GM19372 (cell line): ENCODE measurements around the gene TTLL5.

Experiments used
- ATAC-seq: cut with Tn5 transposase; IDR thresholded peaks from one replicate; pipeline ENCODE4 v1.9.1; 2021; ENCODE audit warnings: mild to moderate bottlenecking, low read depth, moderate library complexity; ENCODE audit not compliant: unreplicated experiment

TTLL5 gene

DNA sequence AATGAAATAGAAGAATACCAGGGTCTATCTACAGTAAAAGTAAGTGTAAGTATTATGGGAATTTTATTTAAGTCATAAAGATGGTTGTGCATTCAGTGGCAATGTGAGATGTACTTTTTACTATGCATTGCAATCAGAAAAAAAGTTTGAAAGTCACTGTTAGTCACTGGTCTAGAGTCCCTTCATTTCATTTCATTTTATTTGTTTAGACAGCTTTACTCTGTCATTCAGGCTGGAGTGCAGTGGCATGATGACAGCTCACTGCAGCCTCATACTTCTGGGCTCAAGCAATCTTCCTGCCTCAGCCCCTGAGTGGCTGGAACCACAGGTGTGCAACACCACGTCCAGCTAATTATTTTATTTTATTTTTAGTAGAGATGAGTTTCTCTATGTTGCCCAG lies 278.2 kb downstream of the TTLL5 start:
- ATAC-seq: no peak

DNA sequence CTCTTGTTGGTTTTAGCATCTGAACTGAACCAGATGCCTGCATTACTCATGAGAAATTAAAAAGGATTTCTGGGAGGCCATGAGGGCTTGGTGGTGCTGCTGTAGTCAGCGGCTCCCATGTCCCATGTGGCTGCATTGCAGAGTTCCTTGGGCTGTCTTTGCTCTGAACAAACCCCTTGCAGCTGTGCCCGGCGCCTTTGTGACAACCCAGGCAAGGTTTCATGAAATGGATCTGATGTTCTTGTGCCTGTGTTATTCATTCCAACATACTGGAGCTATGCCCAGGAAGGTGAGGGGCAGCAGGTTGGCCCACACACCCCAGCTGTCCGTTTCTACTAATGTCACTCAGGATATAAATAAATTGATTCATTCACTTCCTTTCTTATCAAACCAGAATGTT lies 280.0 kb downstream of the TTLL5 start:
- ATAC-seq: no peak

DNA sequence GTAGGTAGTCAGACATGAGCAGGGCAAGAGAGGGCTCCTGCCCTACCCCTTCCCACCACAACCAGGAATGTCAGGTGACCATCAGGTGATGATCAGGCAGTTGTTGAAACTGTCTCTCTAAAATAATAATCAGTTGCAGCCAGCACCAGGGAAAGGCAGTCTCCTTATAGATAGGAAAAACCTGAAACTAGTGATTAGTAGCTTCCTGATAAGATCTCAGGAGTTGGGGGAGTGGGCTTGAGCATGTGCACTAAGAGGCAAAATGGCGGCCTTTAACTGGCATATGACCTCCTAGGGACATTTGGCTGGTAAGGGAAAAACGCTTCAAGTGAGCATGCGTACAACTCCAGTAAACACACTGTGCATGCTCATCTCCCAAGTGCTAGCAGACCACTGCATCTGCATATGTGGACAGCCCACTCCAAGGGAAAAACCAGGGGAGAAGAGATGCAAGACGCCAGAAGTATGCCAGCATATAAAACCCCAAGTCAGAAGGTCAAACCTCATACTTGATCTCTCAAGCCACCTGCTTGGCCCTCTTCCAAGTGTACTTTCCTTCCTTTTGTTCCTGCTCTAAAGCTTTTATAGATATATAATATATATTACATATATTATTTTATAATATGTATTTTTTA lies 283.7 kb downstream of the TTLL5 start:
- ATAC-seq: no peak

DNA sequence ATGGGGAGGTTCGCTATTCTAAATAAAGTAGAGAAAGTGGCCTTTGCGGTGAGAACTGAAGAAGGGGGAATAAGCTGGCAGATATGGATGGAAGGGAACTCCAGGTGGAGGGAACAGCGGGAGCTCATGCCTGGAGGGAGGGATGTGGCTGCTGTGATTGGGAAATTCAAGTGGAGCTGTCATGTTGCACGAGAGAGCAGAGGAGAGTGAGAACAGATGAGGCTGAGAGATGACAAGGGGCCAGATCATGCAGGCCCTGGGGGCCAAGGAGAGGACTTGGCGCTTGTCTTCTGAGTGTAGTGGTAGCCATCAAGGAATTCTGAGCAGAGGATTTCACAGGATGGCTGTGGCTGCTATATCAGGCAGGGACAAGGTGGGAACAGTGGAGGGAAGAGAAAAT lies 285.7 kb downstream of the TTLL5 start:
- no peak for ATAC-seq

DNA sequence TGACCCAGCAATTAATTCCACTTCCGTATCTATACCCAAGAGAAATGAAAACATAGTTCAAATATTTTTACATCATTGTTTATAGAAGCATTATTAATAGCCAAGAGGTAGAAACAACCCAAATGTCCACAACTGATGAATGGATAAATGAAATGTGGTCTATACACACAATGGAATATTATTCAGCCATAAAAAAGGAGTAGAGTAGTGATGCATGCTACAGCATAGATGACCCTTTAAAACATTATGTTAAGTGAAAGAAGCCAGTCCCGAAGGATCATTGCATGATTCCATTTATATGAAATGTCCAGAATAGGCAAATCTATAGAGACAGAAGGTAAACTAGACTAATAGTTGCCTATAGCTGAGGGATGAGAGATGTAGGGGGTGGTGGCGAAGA lies 291.4 kb downstream of the TTLL5 start:
- no peak for ATAC-seq

DNA sequence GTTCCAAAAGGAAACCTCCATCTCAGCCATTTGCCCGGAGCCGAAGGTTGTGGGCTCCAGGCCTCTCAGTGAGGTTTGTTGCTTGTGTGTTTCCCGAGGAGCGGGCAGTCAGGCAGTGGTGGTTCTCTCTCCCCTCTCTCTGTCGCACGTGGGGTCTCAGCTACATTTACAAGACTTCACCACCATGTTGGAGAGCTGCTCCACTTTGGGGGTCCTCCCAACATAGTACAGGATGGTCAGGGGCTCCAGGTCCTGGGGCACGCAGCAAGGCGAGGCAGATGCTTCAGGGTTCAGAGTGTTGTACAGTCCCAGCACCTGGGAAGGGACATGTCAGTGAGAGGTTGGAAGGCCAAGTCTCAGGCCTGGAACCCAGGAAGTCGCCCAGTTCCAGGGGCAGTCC lies 298.0 kb downstream of the TTLL5 start:
- no peak for ATAC-seq

DNA sequence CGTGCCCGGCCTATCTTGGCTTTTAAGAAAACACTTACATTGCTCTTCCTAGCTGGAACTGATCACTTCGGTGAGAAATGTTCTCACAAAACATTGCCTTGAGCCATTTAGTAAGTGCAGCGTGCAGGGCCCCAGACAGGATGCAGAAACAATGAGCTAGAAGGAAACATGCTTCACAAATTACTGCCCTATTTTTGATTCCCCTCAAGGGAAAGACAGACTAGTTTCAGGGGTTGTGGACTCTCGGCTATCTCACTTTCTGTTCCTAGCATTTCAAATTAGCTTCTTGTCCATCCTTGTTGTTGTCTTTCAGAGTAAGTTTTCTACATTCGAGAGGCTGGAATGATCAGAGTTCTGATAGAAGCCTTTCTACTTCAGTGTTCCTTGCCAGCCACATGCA lies 299.2 kb downstream of the TTLL5 start:
- no peak for ATAC-seq

DNA sequence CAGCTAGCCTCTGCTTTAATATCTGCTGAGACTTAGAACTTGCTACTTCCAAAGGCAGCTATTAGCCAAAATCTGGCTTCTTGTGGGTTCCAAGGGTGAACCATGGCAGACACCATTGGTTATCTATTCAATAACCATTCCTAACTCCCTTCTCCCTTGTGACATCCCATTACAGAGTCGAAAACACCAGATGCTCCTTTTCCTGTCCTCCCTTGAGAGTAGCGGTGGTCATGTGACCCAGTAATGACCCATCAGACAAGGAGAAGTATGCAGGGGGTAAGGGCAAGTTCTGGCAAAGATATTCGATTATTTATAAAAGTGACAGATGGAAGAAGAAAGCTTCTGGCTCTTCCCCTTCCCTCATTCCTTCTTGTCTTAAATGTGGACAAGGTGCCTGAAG lies 300.6 kb downstream of the TTLL5 start:
- ATAC-seq: no peak

DNA sequence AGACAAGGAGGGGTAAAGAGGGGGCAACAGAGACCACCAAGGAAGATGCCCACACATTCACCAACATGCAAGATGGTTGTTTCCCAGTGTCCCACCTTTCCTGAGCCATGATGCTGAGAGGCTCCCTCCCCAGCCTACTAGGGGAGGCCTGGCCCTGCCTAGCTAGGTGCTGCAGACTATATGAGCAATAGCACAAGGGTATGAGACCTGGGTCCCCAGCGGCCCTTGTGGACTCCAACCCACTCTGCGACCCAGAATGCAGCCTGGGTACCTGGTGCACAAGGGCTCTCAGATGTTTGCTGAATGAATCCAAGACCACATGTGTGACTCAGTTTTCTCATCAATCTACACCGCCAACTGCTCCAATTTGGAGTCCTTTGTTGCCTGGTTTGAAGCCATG lies 306.8 kb downstream of the TTLL5 start:
- no peak for ATAC-seq

DNA sequence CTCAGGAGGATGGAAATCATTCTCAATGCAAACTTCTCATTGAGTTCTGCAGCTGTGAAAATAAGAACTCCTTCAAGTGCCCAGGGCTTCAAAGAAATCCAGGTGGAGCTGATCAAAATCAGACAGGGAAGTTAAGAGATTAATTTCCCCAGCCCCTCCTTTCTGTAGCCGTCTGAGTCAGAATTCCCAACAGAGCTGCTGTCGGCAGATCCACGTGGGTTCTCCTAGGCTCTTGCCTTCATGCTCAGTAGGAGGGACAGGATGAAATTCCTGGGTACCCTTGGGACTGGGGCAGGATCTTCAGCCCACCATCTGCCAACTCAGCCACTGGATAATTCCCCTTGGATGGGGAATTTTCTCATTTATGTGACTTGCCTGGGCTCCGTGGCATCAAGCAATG lies 307.4 kb downstream of the TTLL5 start:
- ATAC-seq: no peak

DNA sequence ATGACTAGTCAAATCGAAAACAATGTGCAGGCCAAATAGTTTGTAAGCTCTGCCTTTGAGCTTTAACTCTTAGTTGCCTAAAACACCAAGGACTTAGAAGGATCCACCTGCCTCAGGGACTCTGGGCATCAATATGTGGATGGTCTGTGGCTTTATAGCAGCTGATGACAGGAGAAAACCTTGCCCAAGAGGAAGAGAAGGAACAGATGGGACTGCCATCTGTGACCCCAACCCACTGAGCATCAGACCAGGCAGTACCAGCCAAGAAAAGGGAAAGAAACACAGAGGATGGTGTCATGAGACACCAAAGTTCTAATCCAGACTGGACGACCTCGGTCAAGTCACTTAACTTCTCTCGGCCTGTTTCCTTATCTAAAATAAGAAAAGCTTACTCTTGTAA lies 308.1 kb downstream of the TTLL5 start:
- ATAC-seq: no peak

DNA sequence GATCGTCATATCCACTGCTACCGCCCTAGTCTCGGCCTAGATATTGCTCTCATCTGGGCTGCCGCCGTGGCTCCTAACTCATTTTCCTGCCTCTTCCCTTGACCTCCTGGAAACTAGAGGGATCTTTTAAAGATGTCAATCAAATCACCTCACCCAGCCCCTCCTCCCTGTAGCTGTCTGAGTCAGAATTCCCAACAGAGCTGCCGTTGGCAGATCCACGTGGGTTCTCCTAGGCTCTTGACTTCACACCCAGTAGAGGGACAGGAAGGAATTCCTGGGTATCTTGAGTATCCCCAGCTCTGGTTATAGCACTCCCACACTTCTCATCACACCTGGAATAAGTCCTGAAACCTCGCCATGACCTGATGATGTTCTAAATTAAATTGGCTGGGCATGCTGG lies 308.8 kb downstream of the TTLL5 start:
- ATAC-seq: no peak

DNA sequence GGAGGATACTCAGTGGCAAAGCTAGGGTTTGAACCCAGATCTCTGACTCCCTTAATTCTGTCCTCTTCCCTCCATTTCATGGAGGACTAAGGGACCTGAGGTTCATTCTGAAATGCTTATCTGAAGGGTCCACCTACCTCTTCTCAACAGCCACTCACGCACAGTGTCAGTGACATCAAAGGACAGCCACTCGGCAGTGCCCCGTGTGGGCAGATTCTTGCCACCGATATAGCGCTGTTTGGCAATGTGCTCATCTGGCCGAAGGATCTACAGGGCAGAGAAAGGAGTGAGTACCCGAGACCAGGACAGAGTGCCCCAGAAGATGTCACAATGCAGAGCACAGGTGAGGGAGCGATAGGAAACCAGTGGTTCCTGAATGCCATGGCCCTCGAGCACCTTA lies 309.9 kb downstream of the TTLL5 start:
- no peak for ATAC-seq

DNA sequence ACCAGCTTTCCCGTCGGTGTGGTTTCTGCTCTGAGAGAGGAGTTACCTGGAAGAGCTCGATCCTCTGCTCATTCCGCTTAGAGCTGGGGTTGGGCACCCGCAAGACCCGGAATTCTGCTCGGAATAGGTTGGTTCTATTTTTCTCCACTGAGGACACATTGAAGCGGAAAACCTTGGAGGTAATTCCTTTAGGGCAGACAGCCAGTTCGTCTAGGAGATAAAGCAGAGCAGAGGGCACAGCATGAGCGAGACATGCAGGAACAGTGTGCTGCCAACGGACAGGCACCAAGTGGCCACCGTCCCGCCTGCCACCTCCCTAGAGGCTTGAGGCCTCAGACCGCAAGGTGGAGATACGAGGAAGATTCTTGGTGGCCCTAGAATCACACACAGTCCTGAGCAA lies 310.5 kb downstream of the TTLL5 start:
- ATAC-seq: no peak

DNA sequence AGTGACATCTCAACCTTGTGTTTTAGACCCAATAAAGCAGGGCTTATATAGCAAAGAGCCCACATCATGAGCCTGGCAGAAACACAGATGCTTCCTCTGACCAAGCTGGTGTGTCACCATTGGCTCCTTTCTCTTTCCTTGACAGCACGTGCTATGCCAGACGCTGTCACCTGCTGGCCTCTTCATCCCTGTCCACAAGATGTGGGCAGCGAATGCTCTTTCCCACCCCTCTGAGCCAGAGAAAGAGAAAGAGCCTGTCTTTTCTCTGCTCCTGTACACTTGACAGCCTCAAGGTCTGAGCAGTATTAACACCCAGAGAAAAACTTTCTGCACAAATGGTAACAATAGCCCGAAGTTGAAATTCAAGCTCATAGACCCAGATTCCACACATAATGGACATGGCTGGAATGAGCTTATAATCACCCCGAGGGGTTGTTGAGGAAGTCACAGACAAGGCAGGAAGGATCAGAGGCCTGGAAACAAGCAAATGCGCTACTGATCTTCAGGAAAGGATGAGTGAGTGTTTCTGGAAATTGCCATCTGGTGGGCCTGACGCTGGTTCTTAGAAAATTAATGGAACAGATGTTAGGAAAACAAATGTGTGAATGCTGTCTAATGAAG lies 311.9 kb downstream of the TTLL5 start:
- no peak for ATAC-seq

DNA sequence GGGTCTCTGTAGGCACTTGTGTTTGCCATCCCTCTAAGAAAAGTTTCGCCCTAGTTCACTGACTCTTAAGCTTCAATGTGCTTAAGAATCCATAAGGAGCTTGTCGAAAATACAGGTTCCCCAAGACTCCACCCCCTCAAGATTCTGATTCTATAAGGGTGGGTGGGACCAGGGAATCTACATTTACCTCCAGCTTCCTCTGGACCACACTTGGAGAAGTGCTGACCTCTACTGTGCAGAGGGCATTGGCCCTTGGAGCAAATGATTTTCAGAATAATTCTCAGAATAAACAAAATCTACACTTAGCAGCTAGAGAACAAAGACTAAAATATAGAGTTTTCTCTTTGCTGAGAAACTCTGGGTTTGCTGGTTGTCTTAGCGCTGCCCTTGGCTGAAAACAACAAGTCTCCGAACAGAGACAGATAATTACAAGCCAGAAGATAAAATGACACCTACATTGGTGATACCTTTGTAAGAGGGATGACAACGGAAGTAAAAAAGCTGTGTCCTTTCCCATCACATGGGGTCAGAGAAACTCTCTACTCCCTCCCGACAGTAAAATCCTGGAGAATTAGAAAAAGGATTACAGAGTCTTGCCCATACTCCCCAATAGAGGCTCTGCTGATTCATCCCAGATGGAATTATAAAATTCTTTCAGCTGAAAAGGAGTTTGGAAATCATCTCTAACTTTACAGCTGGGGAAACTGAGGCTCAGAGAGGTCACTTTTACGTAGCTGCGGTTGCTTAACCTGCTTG lies 316.0 kb downstream of the TTLL5 start:
- no peak for ATAC-seq

DNA sequence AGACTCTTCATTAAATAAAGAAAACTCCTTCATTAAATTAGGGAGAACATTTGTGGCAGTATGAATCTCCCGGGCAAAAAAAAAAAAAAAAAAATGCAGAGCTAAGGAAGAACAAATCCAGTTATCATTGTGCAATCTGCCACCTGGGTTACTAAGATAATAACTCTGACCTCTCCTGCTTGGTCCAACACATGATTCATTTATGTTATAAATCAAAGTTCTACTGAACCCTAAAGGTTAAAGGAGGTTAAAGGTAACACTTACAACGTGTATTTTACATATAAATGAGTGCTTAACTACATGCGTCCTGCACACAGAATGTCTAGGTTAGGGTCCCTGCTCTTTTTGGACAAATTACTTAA lies 316.5 kb downstream of the TTLL5 start:
- no peak for ATAC-seq

DNA sequence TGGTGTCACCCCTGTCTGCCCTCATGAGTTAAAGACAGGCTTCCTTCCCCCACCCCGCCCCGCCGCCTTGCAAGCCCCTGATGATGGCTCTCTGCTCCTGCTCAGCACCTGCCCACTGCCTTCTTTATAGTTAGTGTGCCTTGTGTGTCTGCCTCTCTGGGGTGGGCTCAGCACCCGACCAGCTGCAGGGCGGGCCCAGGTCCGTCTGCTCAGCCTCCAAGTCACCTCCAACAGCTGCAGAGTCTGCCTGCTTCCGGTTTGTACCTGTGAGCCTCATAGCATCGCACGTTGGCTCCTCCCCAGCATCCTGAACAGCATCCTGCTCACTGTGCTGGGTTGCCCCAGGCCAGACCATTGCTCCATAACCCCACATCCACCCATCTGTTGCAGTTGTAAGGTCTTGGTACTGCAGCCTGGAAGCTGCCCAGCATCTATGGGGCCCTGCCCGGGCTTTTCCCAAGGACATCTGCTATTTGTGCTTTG lies 317.2 kb downstream of the TTLL5 start:
- ATAC-seq: no peak

DNA sequence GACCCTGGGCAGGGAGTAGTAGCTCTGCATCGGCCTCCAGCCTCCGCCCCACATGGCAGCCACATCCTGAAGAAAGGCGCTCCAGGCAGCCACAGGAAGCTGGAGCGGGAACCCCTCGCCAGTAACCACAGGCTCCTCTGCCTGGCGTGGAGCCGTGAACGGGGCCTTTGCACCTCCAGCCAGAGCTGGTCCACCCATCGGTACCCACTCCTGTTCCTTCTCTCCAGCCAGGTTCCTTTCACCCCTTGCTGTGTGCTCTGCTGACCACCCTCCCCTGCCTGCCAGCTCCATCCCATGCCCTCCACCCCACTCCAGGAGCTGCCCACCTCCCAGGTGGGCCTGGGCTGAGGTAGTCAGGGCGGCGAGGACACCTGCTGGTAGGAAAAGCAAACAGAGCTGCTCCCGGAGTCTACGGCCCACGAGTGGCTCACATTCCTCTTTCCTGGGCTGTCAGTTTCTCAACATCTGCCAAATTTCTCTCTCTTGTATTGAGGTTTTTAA lies 318.1 kb downstream of the TTLL5 start:
- ATAC-seq: no peak

DNA sequence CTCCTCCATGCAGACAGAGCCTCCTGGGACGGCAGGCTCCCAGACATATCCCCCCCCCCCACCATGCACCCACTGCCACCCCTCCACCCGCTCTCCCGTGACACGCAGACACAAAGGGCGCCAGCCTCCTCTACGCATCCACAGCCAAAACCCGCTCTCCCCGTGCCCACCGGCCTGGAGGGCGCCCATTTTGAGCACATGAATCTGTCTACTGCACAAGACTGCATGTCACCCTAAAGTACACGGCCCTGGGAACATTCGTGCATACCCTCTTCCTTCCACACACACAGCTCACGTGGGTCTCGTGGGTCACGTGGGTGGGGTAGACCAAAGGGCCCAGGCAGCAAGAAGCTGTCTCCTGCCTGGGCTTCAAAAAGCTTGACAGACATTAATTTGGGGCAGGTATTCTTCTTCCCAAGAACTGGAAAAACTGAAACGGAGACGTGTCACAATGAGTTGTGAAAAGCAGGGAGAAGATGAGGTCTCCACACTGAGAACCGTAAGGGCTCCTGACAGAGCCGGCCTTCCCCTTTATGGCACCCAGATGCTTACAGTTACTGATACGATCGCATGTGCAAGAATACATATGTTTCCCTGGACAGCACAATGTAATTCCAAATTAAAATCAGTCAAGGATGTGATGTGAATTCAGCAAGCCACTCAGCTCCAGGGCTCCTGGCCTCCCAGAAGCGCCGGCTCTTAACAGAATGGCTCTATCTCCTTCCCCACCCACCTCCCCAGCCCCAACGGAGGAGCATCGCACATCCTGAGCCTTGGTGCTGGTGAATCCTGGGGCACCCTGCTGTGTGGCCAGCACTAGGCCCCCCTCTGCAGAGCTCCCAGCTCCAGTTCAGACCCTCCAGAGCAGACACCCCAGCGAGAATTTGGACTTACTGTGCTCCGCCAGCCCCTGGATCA lies 318.9 kb downstream of the TTLL5 start:
- no peak for ATAC-seq

DNA sequence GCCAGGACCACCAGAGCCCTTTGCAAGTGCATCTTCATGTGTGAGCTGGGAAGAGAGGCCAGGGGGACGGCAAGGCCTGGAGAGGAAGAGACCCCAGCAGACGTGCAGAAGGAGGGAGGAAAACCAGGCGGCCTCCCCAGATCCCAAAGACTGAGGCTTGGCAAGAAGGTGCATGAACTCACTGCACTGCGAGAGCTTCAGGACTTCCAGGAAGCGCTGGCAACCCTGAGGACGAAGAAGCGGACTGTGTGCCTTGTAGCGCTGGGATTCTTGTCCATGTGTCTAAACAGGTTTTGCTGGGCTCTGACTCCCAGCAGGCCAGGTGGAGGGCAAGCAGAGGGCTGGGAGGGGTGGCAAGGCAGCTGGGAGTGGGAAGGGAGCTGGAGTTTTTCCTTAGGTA lies 319.8 kb downstream of the TTLL5 start:
- ATAC-seq: no peak
